Right lobe of liver (tissue), 6 donors: ENCODE measurements around the gene NEURL1. TPM values are rescaled to one million over a fixed set of nuclear protein-coding genes. Genes with fewer than 3 reads are reported as not detected.
A peak's percentile ranks its signal among the peaks of the same experiment; 100 is the strongest.

Experiments
- ATAC-seq, 4 donors: fragments of 200-7000 bp; cut with Tn5 transposase; one replicate each; pipeline ENCODE4 v1.9.1; 2020; ENCODE audit warnings: mild to moderate bottlenecking in 4 of 4, moderate library complexity in 4 of 4
- DNase-seq, 3 donors: peaks; one replicate each; pipeline ENCODE4 v3.0.0-alpha.2; 2020
- H3K27ac ChIP-seq, 3 donors: fragments of 200-600 bp; one replicate each; pipeline ENCODE4 v1.8.0; 2022
- H3K27me3 ChIP-seq, 2 donors: fragments of 200-600 bp; one replicate each; pipeline ENCODE4 v1.8.0; 2022
- H3K36me3 ChIP-seq, 4 donors: fragments of 200-600 bp; sonication (generic) in 1 of 4; one replicate each; pipeline versions ENCODE4 v1.5.1 to v1.8.0; 2017 to 2022; ENCODE audit warnings: control low read depth in 1 of 4
- H3K4me1 ChIP-seq, 4 donors: fragments of 200-600 bp; sonication (generic) in 1 of 4; one replicate each; pipeline versions ENCODE4 v1.5.1 to v1.8.0; 2017 to 2022; ENCODE audit warnings: control low read depth in 1 of 4
- H3K4me3 ChIP-seq, 3 donors: fragments of 200-600 bp; one replicate each; pipeline ENCODE4 v1.8.0; 2022
- H3K9me3 ChIP-seq, 4 donors: fragments of 200-600 bp; sonication (generic) in 1 of 4; one replicate each; pipeline versions ENCODE4 v1.5.1 to v1.8.0; 2017 to 2022; ENCODE audit warnings: control low read depth in 1 of 4
- CTCF ChIP-seq, 4 donors: fragments of 200-600 bp in 3 of 4; fragments of 450-650 bp in 1 of 4; IDR thresholded peaks; one replicate each; pipeline versions ENCODE4 v1.5.1 to v1.8.0; 2016 to 2022; ENCODE audit warnings: antibody characterized with exemption in 4 of 4, mild to moderate bottlenecking in 2 of 4
- POLR2A ChIP-seq: fragments of 450-650 bp; IDR thresholded peaks from one replicate; pipeline ENCODE4 v1.6.1; 2017; ENCODE audit warnings: antibody characterized with exemption, mild to moderate bottlenecking
- WGBS: methylation state at CpG from one replicate; pipeline ENCODE4 v1.1.6; 2018; ENCODE audit warnings: low coverage, low lambda C conversion rate; ENCODE audit not compliant: insufficient coverage; ENCODE audit errors: missing lambda C conversion rate; 5-methylcytosine and 5-hydroxymethylcytosine counted together
- intact Hi-C, 2 donors: fragments of 100-400 bp; cut with DNase I; formaldehyde crosslinking; loops; one replicate each; pipeline versions ENCODE4 v1.11.2 to v1.14.1; 2022
- total RNA-seq, 6 experiments: library from RNA; depleted of rRNA in 2 of 6; stranded (reverse); fragments of >200 nt in 2 of 6; fragmentation: NEBNext Ultra II Directional in 3 of 6; extraction: Animal tissue kit (Norgen Biotek cat#: 25700) in 3 of 6; gene quantifications; one replicate each; pipeline versions ENCODE4 v1.1.0 to v1.2.4, GENCODE V29; 2016 to 2023
- donor health status: DM: no; HTN: yes; CAD: no.
- donor health status: DM: no; HTN: no; CAD: no.
- donor health status: DM: no; HTN: no; CAD: no.
- donor health status: DM: no; HTN: yes; CAD: no.
- donor health status: DM: no; HTN: yes; CAD: no.

The NEURL1 gene
- total RNA-seq, 6 experiments from 2014 or later: 0.10 to 1.6 (median 0.83) TPM; not detected in 1

- TF ChIP-seq POLR2A: no peak
- TF ChIP-seq CTCF (IDR thresholded peaks at IDR 0.05): no peak
- WGBS: 82% methylated on average over 2 of the region's 28 CpGs
- peak in 1 of 4 donors; percentile 14 for ATAC-seq
Measured at GRCh38 chr10:103570844-103571655, 77.5 kb downstream of the NEURL1 start.

GRCh38 chr10:103571656-103571975 lies 78.1 kb downstream of the NEURL1 start:
- intact Hi-C loops: no loop called here
- H3K9me3 ChIP-seq: no peaks in the 10 kb centered on the region
- no peak overlapping the region for H3K27ac ChIP-seq
- TF ChIP-seq CTCF (IDR thresholded peaks at IDR 0.05) (no peak), POLR2A (no peak)
- DNase-seq (no peak), ATAC-seq (no peak)
- no peaks in the 10 kb centered on the region for H3K27me3 ChIP-seq
- peaks cover 0 to 2% (median under 1%) of the 10 kb centered on the region in 4 donors for H3K4me1 ChIP-seq
- no peak overlapping the region for H3K4me3 ChIP-seq
- no CpG with 5 or more reads among the region's 18 CpGs for WGBS
- H3K36me3 ChIP-seq: no peaks in the 10 kb centered on the region

More at GRCh38 chr10:103570844-103571655, 77.5 kb downstream of the NEURL1 start:
- H3K36me3 ChIP-seq: no peaks in the 10 kb centered on the region
- no peak overlapping the region for H3K27ac ChIP-seq
- no peaks in the 10 kb centered on the region for H3K27me3 ChIP-seq
- no peak overlapping the region for H3K4me3 ChIP-seq
- no peak for DNase-seq
- intact Hi-C loops: no loop called here
- no peaks in the 10 kb centered on the region for H3K4me1 ChIP-seq
- H3K9me3 ChIP-seq: no peaks in the 10 kb centered on the region

GRCh38 chr10:103572347-103573204 lies 79.1 kb downstream of the NEURL1 start:
- Histone ChIP-seq H3K27me3 (no peaks in the 10 kb centered on the region), H3K36me3 (no peaks in the 10 kb centered on the region), H3K9me3 (no peaks in the 10 kb centered on the region), H3K27ac (no peak overlapping the region), H3K4me3 (no peak overlapping the region), H3K4me1 (peaks cover 0 to 10% (median 3%) of the 10 kb centered on the region in 4 donors)
- DNase-seq (no peak), ATAC-seq (no peak)
- WGBS: 80% methylated on average over 1 of the region's 10 CpGs
- TF ChIP-seq CTCF (IDR thresholded peaks at IDR 0.05): no peak
- TF ChIP-seq POLR2A: no peak
- intact Hi-C loops: no loop called here

DNA sequence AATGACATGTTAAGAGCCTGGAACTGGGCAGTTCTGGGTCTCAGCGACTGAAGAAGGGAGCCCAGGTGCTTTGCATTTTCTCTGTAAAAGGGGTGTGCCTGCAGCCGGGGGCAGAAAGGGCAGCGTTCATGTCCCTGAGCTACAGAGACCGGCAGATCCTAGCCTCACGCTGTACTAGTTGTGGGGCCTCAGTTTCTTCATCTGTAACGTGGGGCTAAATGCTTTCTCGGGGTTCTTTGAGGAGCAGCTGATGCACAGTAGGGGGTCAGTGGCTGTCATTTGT lies 79.6 kb downstream of the NEURL1 start:
- no peak overlapping the region for H3K27ac ChIP-seq
- H3K4me3 ChIP-seq: no peak overlapping the region
- ATAC-seq (no peak), DNase-seq (no peak)
- no peaks in the 10 kb centered on the region for H3K27me3 ChIP-seq
- peaks cover 0 to 10% (median 3%) of the 10 kb centered on the region in 4 donors for H3K4me1 ChIP-seq
- no peak for TF ChIP-seq CTCF (IDR thresholded peaks at IDR 0.05)
- TF ChIP-seq POLR2A: no peak
- H3K36me3 ChIP-seq: no peaks in the 10 kb centered on the region
- no peaks in the 10 kb centered on the region for H3K9me3 ChIP-seq
- intact Hi-C loops: no loop called here
- no CpG with 5 or more reads among the region's 7 CpGs for WGBS
